NCI-H510A treated with DMSO at 0.1 percent for 48 hours (cell line): ENCODE results near the gene AMBRA1.

Experiments
- DNase-seq: peaks from one replicate; lab custom pipeline; 2025; lab: John Stamatoyannopoulos, UW

AMBRA1 gene

DNA sequence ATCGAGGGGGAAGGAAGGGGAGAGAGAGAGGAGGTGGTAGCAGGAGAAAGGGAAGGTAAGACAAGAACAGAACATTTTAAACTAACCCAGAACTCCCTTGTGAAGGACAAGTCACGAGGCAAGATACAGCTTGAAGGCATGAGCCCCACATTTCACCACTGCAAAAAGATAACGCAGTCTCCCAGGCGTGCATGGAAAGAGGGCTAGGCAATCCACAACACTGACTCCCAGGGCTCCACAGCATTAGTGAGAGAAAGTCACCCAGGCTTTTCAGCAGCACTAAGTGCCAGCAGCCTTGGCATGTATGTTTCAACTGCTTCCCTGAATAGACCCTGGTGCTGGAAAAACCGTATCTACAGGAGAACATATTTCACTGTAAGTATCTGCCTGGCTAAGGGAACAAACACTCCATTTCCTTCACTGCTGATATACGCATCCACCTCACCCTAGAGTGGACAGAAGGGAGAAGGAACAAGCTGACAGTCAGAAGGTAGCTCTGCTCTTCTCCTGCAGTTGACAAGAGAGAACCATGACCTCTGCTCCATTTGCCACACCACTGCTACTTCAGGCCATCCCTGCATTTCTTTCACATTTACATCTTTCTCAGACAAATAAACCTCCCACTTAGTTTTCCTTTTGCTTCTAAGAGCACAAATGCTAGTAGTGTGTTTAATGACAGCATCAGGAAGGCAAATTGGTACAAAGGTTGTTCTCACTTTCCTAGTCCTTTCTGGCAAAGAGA is 87.9 kb downstream of the AMBRA1 start:
- no peak for DNase-seq

DNA sequence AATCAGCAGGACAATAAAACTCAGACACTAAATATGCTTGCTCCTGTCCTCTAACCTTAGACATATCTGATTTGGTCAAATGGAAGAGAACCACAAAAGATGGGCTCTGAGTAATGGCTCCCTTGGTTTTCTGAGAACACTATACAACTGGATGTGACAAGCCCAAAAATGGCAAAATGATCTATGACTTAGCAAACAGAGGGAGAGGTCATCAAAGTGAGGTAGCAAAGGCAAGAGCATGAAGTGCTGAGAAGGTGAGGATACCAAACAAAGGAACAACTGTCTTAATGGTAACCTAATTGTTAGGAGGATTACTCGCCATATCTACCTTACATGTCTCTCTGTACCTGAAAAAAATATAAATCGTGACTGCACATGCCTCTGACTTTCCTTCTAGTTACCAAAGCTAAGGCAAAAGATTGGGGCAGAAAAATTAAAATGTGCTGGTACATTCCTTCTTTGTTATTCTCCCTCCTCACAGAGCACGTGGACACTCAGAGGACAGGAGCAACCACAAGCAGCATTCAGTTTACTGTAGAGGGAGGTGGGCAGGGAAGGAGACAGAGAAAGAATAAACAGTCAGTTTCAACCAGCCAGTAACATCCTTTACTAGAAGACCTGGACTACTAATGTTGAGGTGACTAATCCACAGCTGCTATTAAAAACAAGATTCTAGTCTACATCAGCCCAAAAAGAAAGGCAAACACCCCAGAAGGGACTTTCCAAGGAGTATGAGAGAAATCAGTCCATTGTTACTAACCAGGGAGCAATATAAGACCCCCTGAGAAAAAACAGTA is 88.8 kb downstream of the AMBRA1 start:
- no peak for DNase-seq

DNA sequence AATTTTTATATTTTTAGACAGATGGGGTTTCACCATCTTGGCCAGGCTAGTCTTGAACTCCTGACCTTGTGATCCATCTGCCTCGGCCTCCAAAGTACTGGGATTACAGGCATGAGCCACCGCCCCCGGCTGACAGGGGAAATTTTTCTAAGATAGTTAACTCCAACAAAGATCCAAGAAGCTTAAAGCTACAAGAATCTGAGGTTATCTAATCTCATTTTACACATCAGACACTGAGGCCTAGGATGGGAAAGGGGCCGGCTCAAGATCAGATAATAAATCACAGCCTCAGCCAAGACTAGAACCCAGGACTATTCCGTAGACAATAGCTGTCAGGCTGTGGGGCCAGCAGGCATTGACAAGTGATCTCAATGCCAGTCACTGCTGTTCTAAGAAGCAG is 94.0 kb downstream of the AMBRA1 start:
- no peak for DNase-seq

- no peak for DNase-seq
These were observed 94.9 kb downstream of the AMBRA1 start for GRCh38 chr11:46498968-46499367.

DNA sequence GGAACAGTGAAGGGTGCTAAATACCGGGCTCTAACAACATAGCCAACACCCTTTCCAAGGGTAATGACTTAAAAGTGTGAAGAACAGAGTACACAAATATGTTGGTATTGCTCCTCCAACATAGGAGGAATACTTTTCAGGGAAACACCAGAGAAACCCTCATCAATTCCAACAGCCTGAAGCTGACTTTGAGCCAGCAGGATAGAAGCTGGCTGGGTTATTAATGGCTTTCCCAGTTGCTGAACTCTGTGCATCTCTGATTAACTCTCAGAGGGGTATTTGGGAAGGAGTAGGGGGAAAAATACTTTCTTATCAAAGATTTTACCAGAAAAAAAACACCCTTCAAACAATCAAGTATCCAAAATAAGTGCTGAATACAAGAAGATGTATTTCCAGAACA is 95.6 kb downstream of the AMBRA1 start:
- no peak for DNase-seq

DNA sequence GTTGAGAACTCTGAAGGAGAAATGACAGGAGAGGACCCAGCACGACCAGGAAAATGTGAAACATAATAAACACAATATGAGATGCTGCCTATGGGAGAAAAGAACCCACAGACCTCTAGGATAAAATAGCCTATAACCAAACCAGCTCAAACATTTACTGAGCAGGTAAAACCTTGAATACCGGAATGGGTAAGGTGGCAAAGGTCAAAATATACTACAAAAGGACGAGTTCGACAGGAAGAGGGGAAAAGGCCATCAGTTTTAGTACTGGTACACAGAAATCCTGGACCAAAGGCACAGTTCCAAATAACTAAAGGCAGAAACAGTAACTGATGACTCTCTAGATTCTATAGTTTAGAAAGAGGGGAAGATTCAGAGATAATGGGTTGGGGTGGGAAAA is 96.3 kb downstream of the AMBRA1 start:
- no peak for DNase-seq

GRCh38 chr11:46493791-46494190 is 100.0 kb downstream of the AMBRA1 start:
- no peak for DNase-seq

DNA sequence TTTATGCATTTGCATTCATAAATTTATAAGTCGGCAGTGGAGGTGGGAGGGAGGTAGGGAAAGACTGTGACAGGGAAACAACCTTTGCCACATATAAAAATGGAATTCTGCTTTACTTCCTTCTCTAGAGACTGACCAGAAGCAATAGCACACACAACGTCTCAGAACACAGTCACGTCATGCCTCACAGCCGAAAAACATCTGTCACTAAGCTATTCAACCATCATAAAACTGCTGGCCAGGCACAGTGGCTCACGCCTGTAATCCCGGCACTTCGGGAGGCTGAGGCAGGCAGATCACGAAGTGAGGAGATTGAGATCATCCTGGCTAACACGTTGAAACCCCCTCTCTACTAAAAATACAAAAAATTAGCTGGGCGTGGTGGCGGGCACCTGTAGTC is 101.3 kb downstream of the AMBRA1 start:
- DNase-seq, result no peak

DNA sequence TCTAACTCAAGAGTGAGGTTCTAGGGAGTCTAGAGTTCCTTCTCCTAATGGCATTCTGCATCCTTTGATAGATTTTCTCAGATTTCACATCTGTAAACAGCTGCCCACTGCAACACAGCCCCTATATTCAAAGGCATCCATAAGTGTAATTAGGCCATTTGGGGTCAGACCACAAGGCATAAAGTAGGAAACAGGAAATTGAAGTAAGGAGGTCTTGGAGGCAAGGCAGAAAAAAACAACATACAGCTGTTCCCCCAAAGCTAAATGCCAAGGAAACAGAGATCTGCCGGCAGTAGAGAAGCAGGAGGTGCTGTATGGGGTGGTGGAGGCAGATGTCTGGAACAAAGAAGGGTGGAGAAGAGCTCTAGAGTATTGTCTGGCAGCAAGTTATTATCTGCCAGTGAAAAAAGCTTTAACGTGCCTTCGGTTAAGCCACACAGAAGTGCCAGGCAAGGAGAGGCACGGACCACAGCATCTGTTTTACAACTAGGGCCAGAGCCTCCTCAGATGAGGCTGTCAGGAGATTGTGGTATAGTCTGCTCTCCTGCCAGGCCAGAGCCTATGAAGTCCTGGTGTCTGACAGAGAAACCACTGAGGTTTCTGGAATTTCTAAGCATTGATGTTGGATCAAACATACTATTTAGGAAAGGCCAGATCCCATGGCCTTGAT is 102.0 kb downstream of the AMBRA1 start:
- no peak for DNase-seq

GRCh38 chr11:46490666-46491065 is 103.2 kb downstream of the AMBRA1 start:
- no peak for DNase-seq

DNA sequence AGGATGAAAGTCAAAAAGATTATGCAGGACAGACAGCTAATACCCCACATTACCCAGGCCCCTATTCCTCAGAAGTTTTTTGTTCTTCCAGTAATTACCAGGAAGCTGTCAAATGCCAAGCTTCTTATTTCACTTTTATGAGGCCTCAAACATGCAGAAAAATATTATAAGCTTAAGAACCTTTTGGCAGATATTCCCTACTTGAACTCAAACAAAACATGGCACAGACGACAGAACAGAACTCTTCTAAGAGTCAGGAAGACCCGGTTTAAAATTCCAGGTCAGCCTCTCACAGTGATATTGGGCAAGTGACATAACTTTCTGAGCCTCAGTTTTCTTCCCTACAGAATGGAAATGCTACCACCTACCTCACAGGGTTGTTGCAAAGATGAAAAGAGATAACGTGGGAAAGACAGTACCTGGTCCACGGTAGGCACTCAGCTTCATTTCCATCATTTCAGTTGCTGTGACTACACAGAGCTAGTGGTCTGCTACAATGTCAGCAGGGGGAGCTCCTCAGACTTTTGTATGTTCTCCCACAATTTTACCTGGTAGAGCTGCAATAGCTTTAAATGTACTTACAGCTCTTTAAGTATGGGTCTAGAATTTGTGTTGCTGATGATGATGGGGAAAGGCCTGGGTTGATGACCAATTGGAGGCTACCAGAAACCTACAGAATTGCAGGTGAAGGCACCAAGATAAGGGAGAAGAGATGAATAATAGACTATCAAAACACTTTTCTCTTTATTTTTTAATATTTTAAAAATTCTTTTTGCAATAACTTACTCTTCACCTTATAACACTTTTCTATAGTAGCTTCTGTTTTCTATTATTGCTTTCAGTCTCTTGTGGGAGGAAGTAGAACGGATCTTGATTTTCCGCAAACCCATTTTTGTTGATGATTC is 103.9 kb downstream of the AMBRA1 start:
- DNase-seq, result peak; percentile 0

DNA sequence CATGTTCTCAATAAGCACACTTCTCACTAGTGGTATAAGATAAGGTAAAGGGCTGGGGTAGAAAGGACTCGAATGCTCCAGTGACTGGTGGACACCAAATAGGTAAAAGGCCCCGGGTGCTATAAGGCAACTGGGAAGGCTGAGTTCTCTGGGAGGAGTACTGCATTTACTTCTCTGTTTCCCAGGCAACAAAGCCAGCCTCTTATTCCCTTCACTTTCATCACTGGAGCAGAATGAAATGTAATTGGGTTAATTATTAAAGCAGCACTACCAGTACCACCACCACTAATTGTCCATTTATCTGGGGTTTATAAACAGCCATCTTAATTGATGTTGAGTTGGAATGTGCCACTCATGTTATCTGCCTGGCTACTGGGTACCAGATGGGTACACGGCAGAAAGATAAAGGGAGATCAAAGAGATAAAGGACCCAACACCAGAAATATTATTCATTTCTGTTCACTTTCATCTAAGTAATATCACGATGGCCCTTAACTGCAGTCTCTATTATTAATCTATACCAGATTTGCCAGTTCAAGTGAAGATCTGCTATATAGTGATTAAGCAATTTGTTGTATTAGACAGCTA is 107.9 kb downstream of the AMBRA1 start:
- no peak for DNase-seq

- DNase-seq, result no peak
These were observed 109.7 kb downstream of the AMBRA1 start for GRCh38 chr11:46484101-46484500.

- no peak for DNase-seq
These were observed 112.9 kb downstream of the AMBRA1 start for GRCh38 chr11:46480909-46481308.

DNA sequence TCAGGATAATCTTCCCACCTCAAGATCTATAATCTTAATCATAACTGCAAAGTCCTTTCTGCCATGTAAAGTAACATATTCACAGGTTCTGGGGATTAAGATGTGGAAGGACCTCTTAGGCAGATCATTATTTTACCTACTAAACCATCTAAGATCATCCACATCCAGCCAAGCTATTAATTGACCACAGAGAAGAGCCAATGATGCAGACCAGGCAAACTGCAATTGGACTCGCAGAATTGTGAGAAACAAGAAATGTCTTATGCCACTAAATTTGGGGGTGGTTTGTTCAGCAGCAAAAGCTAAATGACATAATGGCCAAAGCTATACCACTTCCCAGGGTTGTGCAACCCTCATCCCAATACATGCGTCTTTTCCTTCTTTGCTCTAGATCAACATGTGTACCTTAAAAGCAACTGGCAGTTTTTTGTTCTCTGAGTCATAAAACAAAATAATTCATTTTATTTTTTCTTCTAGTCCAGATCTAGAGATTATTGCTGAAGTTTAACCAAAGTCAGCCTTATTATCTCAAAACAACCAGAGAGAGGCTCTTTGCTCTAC is 113.6 kb downstream of the AMBRA1 start:
- no peak for DNase-seq

- DNase-seq, result no peak
These were observed 114.2 kb downstream of the AMBRA1 start for GRCh38 chr11:46479601-46480000.

- no peak for DNase-seq
These were observed 115.6 kb downstream of the AMBRA1 start for GRCh38 chr11:46478196-46478595.

DNA sequence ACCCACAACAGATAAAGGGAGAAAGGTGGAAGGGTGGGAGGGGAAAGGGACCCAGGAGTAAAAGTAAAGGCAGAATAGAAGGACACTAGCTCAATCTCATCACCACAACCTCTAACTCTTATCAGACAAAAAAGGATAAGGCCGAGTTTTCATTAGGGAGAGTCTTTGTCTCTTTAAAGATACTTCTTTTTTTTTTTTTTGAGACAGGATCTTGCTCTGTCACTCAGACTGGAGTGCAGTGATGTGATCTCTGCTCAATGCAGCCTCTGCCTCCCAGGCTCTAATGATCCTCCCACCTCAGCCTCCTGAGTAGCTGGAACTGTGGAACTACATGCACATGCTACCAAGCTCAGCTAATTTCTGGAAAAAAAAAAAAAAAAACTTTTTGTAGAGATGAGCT is 116.7 kb downstream of the AMBRA1 start:
- DNase-seq, result no peak

GRCh38 chr11:46475926-46476545 is 117.8 kb downstream of the AMBRA1 start:
- DNase-seq, result no peak

DNA sequence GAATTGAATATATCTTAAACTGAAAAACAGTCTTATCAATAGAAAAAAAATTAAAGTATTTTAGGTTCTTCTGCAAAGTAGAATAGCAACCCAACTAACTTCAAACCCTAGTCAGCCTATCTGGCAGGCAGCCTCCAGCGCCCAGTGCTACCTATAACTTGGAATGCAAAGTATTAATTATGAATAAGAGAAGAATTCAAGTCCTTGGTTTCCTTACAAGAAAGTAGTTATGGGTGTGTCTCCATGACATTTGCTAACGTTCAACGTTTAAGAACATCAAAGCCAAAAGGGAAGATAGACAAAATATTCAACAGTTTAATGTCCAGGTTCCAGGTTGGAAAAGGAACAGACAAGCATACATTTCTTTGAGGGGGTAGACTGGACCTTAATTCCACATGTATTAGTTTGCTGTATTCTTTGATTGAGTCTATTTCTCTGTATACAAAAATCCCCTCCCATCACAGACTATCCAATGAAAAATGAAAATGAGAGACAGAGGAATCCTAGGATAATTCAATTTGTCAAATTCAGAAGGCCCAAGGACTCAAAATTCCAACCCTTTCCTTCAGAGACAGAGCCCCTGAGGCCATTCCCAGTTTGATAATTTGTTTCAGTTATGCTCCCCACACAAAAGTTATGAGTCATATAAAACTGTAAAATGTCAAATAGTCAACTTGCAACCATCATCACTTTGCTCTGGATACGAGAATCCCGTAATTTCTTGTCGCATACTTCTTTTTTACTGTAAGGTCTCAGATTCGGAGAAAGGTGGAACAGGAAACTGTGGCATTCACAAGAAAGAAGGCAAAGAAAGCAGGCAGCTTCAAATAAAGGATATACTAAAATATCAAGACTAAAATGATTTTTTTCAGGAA is 118.5 kb downstream of the AMBRA1 start:
- DNase-seq, result no peak
